ENCODE data around the gene DRD1.
"Not testable (repeated sequence)": the region's sequence is repeated elsewhere in the genome, so short reads cannot be mapped to it uniquely, and the experiment has no call there.

DRD1 gene

GRCh38 chr5:175467983-175468690, 24.2 kb upstream of the DRD1 start:
- DNase-seq (ENCODE audit: low read depth): no peak

GRCh38 chr5:175466700-175467318, 22.8 kb upstream of the DRD1 start:
- DNase-seq (ENCODE audit: low read depth): no peak

- DNase-seq (ENCODE audit: low read depth): no peak
These were observed 21.3 kb upstream of the DRD1 start for GRCh38 chr5:175465282-175465681.

- DNase-seq (ENCODE audit: low read depth): no peak
These were observed 20.9 kb upstream of the DRD1 start for GRCh38 chr5:175464942-175465233.

- DNase-seq (ENCODE audit: low read depth): no peak
These were observed 20.3 kb upstream of the DRD1 start for GRCh38 chr5:175464074-175464941.

- no peak for DNase-seq (ENCODE audit: low read depth)
These were observed 19.7 kb upstream of the DRD1 start for GRCh38 chr5:175463641-175464040.

- DNase-seq (ENCODE audit: low read depth): no peak
These were observed 17.4 kb upstream of the DRD1 start for GRCh38 chr5:175461370-175461769.

- no peak for DNase-seq (ENCODE audit: low read depth)
These were observed 16.6 kb upstream of the DRD1 start for GRCh38 chr5:175460552-175460951.

- no peak for DNase-seq (ENCODE audit: low read depth)
These were observed 16.1 kb upstream of the DRD1 start for GRCh38 chr5:175460126-175460525.

- DNase-seq (ENCODE audit: low read depth): no peak
These were observed 13.5 kb upstream of the DRD1 start for GRCh38 chr5:175457466-175457865.

GRCh38 chr5:175456105-175456742, 12.2 kb upstream of the DRD1 start:
- no peak for DNase-seq (ENCODE audit: low read depth)

- not testable (repeated sequence) for DNase-seq (ENCODE audit: low read depth)
These were observed 10.4 kb upstream of the DRD1 start for GRCh38 chr5:175454338-175454737.

- no peak for DNase-seq (ENCODE audit: low read depth)
These were observed 8.2 kb upstream of the DRD1 start for GRCh38 chr5:175452166-175452565.

- no peak for DNase-seq (ENCODE audit: low read depth)
These were observed 4.3 kb upstream of the DRD1 start for GRCh38 chr5:175448276-175448675.

GRCh38 chr5:175447571-175447970, 3.6 kb upstream of the DRD1 start:
- DNase-seq (ENCODE audit: low read depth): no peak

- not testable (repeated sequence) for DNase-seq (ENCODE audit: low read depth)
These were observed 2.4 kb upstream of the DRD1 start for GRCh38 chr5:175446378-175446777.

GRCh38 chr5:175444905-175445456, 999 bp upstream of the DRD1 start:
- no peak for DNase-seq (ENCODE audit: low read depth)

- DNase-seq (ENCODE audit: low read depth): no peak
These were observed 395 bp downstream of the DRD1 start for GRCh38 chr5:175443514-175444059.

- no peak for DNase-seq (ENCODE audit: low read depth)
These were observed 5.6 kb downstream of the DRD1 start for GRCh38 chr5:175438234-175438857.

GRCh38 chr5:175436359-175436758, 7.6 kb downstream of the DRD1 start:
- no peak for DNase-seq (ENCODE audit: low read depth)

GRCh38 chr5:175434800-175435199, 9.2 kb downstream of the DRD1 start:
- DNase-seq (ENCODE audit: low read depth): no peak

GRCh38 chr5:175427762-175428161, 16.2 kb downstream of the DRD1 start:
- DNase-seq (ENCODE audit: low read depth): no peak

All from CMK (cell line).